Astrocyte of the cerebellum (primary cell): ENCODE data around the gene GMCL2.

Experiments used
- DNase-seq: peaks from one replicate; pipeline ENCODE4 v3.0.0-alpha.2; 2011; ENCODE audit warnings: low read depth
- H3K4me3 ChIP-seq: 2 replicates; pipeline ENCODE4 v1.5.1; 2011; ENCODE audit warnings: mild to moderate bottlenecking, low read depth, low read length, moderate library complexity
- in situ Hi-C: cut with HindIII; loops from 2 replicates; pipeline ENCODE4 v1.10.0; 2017; ENCODE audit warnings: low sequenced_read_pairs
- TF ChIP-seq, protein P1 (sequence below): IDR thresholded peaks from 2 replicates; pipeline ENCODE4 v1.5.1; 2012; ENCODE audit warnings: low read length, low read depth, moderate library complexity, mild to moderate bottlenecking; ENCODE audit errors: missing control alignments

The GMCL2 gene

DNA sequence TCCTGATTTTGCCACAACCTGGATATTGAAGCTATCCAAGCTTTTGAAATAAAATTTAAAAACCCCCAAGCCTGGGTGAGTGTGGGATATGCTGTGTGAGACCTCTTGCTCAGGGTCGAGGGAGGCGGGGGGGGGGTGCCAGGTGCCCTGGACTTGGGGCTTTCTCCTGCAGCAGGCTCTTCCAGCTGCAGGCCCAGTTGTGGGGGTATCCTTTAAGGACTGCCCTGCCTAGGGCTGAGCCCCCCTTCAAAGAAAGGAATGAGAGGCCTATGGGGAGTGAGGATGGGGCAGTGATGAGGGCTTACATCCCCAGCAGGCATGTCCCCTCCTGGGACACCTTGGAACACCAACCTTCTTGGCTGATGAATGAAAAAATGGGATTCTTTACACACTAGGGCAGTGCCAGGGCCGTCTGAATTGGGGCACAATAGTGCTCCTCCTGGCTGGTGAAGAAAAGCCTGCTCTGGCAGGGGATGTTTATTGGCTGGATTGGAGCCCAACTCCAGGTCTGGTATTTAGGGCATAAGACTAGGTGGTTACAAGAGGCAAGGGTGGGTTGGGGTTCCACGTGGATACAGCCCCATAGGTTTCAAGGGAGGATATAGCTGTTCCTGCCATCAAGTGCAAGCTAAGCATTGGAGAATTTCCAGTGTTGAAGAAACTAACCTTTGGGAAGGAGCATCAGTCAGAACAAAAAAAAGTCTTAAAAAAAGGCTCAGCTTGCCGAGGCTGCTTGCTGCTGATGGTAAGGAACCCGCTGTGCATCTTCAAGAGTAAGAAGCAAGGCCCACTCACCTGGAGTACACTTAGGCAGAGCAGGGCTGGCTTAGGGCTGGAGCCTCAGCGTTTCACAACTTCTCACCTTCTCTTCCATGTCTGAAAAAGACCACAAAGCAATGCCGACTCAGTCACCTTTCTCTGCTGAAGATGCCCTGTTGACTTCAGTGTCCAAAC, 24.2 kb upstream of the GMCL2 start:
- DNase-seq, result no peak
- in situ Hi-C loops, result no loop called here
- no peak overlapping the region for H3K4me3 ChIP-seq
- TF ChIP-seq, protein P1, sequence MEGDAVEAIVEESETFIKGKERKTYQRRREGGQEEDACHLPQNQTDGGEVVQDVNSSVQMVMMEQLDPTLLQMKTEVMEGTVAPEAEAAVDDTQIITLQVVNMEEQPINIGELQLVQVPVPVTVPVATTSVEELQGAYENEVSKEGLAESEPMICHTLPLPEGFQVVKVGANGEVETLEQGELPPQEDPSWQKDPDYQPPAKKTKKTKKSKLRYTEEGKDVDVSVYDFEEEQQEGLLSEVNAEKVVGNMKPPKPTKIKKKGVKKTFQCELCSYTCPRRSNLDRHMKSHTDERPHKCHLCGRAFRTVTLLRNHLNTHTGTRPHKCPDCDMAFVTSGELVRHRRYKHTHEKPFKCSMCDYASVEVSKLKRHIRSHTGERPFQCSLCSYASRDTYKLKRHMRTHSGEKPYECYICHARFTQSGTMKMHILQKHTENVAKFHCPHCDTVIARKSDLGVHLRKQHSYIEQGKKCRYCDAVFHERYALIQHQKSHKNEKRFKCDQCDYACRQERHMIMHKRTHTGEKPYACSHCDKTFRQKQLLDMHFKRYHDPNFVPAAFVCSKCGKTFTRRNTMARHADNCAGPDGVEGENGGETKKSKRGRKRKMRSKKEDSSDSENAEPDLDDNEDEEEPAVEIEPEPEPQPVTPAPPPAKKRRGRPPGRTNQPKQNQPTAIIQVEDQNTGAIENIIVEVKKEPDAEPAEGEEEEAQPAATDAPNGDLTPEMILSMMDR, result no peak

DNA sequence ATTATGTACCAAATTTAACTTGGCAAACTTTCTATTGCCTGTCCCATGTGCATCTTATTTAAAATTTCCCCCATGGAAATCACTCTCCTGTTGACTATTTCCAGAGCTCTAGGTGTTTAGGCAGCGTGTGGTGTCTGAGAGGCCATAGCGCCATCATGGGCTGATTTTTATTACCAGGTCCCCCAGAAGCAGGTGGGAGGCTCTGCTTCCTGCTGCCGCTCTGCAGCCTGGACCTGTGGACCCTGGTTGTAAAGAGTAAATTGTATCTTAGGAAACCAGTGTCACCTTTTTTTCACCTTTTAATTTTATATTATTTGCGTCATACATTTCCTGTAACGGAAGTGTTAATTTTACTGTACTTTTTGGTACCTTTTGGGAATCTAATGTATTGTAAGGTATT, 23.5 kb upstream of the GMCL2 start:
- no peak overlapping the region for H3K4me3 ChIP-seq
- no peak for DNase-seq
- in situ Hi-C loops, result no loop called here
- TF ChIP-seq, protein P1, result no peak

DNA sequence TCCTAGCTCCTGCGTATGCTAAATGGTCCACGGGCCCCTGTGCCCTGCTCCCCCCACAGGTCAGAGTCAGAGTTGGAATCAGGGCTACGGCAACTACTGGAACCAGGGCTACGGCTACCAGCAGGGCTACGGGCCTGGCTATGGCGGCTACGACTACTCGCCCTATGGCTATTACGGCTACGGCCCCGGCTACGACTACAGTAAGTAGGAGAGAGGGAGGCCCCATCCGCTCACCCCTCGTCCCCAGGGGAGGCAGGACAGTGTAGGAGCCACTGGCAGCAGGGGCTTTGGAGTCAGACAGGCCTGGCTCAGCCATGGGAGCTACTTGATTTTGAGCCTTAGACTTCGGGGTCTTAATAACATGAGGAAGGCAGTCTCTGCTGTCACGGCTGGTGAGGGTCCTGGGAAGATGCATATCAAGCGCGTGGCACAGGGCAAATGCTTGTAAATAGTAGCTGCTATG, 22.9 kb upstream of the GMCL2 start:
- DNase-seq, result no peak
- no peak overlapping the region for H3K4me3 ChIP-seq
- in situ Hi-C loops, result no loop called here
- TF ChIP-seq, protein P1, result no peak

DNA sequence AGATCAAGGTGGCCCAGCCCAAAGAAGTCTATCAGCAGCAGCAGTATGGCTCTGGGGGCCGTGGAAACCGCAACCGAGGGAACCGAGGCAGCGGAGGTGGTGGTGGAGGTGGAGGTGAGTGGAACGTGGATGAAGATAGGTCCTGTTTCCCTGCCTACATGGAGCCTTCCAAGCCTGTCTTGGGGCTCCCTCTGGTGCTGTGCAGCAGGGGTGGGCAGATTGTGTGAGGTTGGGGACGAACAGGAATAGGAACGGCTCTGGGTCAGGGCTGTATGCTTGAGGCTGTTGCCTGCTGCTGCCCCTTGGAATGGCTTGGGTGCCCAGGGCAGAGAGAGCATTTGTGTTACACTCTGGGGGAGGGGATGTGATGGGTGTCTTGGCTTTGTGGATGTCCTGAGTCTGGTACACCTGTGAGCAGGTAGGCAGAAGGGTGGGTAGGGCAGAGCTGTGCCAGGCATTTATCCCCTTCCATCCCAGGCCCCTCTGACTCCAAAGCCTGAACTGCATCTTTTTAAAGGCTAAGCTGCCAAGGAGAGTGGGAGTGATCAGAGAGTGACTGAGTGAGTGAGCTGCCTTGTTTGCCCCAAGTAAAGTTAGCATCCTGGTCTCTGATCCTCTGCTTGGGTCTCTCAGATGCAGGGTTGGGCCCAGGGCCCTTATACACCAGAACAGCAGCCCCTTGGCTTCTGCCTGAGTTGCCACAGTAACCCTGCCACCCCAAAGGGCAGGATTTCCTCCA, 22.3 kb upstream of the GMCL2 start:
- DNase-seq, result no peak
- no peak overlapping the region for H3K4me3 ChIP-seq
- in situ Hi-C loops, result no loop called here
- TF ChIP-seq, protein P1, result no peak

DNA sequence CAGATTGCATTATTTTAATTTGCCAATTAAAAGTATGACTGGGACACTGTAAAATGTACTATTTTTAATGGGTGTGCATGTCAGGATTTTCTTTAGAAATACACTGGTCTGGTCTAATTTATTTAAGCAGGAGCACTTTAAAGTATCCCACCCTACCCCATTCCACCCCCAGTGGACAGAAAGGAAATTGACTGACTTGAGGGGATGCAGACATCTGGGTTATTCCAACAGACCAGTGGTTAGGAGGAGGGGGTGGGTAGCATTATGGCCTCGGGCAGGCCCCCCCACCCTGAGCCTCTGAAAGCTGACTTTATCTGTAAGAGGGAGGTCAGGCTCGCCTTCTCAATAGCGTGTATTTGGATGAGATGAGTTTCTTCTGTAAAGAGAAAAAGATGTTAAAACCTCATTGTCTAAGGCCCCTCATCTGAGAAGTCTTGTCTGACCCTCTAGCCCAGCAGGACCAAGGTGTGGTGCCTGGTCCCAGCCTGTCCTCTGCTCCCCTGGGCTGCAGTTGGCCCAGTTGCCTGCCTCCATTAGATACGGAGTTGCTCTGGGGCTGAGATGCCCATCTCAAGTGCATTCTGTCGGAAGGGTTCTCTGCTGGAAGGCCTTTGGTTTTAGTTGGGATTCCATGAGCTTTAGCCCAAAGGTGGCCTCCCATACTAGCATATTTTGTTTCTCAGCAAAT, 21.5 kb upstream of the GMCL2 start:
- H3K4me3 ChIP-seq, result no peak overlapping the region
- no peak for DNase-seq
- TF ChIP-seq, protein P1, result peak; percentile 29
- in situ Hi-C loops, result no loop called here

DNA sequence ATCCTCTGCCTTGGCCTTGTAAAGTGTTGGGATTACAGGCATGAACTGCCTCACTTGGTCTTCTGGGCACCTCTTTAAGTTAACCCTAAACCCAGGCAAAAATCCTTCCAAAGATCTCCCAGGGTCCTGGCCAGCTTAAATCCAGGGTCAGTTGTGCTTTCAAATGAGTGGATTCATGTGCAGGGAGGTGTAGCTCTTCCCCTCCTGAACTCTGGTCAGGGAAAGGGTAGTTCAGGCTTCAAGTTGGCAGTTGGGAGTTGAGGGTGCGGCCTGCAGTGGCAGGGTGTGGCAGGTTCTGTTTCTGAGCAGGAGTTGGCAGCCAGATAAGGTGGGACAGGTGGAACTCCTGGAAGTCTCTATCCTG, 20.7 kb upstream of the GMCL2 start:
- DNase-seq, result no peak
- H3K4me3 ChIP-seq, result no peak overlapping the region
- TF ChIP-seq, protein P1, result no peak
- in situ Hi-C loops, result no loop called here
